OCI-LY7 (cell line): ENCODE data around the gene MFGE8.

ENCODE experiments used
- CTCF ChIP-seq: fragments of 200-600 bp; sonication (generic); conservative IDR thresholded peaks from 2 replicates; pipeline ENCODE4 v1.5.1; 2014; ENCODE audit warnings: mild to moderate bottlenecking, antibody characterized with exemption, low read length, moderate library complexity, mixed read lengths
- EZH2phosphoT487 ChIP-seq: fragments of 200-600 bp; sonication (generic); IDR thresholded peaks from 2 replicates; pipeline ENCODE4 v1.6.1; 2018; ENCODE audit warnings: low read depth, borderline replicate concordance, mild to moderate bottlenecking, mixed run types, antibody characterized with exemption, low read length, moderate library complexity, mixed read lengths

GRCh38 chr15:88901508-88902220 lies 11.5 kb downstream of the MFGE8 start:
- TF ChIP-seq CTCF, result no peak
- TF ChIP-seq EZH2phosphoT487, result no peak
